ENCODE results near the gene LRP1-AS. TPM values are rescaled to one million over a fixed set of nuclear protein-coding genes. Genes with fewer than 3 reads are reported as not detected.

Gene LRP1-AS
- total RNA-seq, 2 experiments from 2014 or later = not detected

GRCh38 chr12:57154804-57155434 is 7.5 kb upstream of the LRP1-AS start:
- Mint-ChIP-seq H3K36me3 (ENCODE audit: low read depth) (no peaks in the 10 kb centered on the region), H3K4me3 (no peak overlapping the region), H3K4me1 (ENCODE audit: low read depth) (no peaks in the 10 kb centered on the region), H3K27me3 (no peaks in the 10 kb centered on the region), H3K27ac (no peak overlapping the region), H3K9me3 (no peaks in the 10 kb centered on the region)
- H3K27me3 ChIP-seq (ENCODE audit: control insufficient read depth in 1 of 2, insufficient read depth in 2 of 2, low read length in 2 of 2) = no peaks in the 10 kb centered on the region
- H3K4me3 ChIP-seq (ENCODE audit: low read length) = no peak overlapping the region
- no peaks in the 10 kb centered on the region for H3K9me3 ChIP-seq (ENCODE audit: control insufficient read depth in 1 of 2, insufficient read depth in 1 of 2, low read length in 2 of 2)
- no peak overlapping the region for H3K27ac ChIP-seq (ENCODE audit: low read depth in 1 of 2, low read length in 2 of 2)
- intact Hi-C loops (cut with DNase I, micrococcal nuclease) = no loop called here
- H3K36me3 ChIP-seq (ENCODE audit: insufficient read depth, low read length) = no peaks in the 10 kb centered on the region
- TF ChIP-seq CTCF (IDR thresholded peaks at IDR 0.05) = no peak
- H3K4me1 ChIP-seq (ENCODE audit: insufficient read depth, low read length) = peaks cover 10% of the 10 kb centered on the region
- POLR2A ChIA-PET = no interaction called here
- no peak for DNase-seq
- no peak for ATAC-seq (ENCODE audit: poor library complexity)
- CTCF ChIA-PET = no interaction called here

GRCh38 chr12:57154076-57154475 is 6.7 kb upstream of the LRP1-AS start:
- H3K36me3 Mint-ChIP-seq (ENCODE audit: low read depth) = no peaks in the 10 kb centered on the region
- H3K27ac Mint-ChIP-seq = no peak overlapping the region
- ATAC-seq (ENCODE audit: poor library complexity) = no peak
- ChIA-PET POLR2A (no interaction called here), CTCF (no interaction called here)
- no peaks in the 10 kb centered on the region for H3K4me1 Mint-ChIP-seq (ENCODE audit: low read depth)
- Histone ChIP-seq H3K4me3 (ENCODE audit: low read length) (no peak overlapping the region), H3K9me3 (ENCODE audit: control insufficient read depth in 1 of 2, insufficient read depth in 1 of 2, low read length in 2 of 2) (no peaks in the 10 kb centered on the region), H3K27ac (ENCODE audit: low read depth in 1 of 2, low read length in 2 of 2) (no peak overlapping the region), H3K4me1 (ENCODE audit: insufficient read depth, low read length) (peaks cover 10% of the 10 kb centered on the region), H3K27me3 (ENCODE audit: control insufficient read depth in 1 of 2, insufficient read depth in 2 of 2, low read length in 2 of 2) (no peaks in the 10 kb centered on the region), H3K36me3 (ENCODE audit: insufficient read depth, low read length) (no peaks in the 10 kb centered on the region)
- no peak for DNase-seq
- TF ChIP-seq CTCF (IDR thresholded peaks at IDR 0.05) = no peak
- no peaks in the 10 kb centered on the region for H3K27me3 Mint-ChIP-seq
- no peaks in the 10 kb centered on the region for H3K9me3 Mint-ChIP-seq
- no peak overlapping the region for H3K4me3 Mint-ChIP-seq
- intact Hi-C loops (cut with DNase I, micrococcal nuclease) = no loop called here

- no peak overlapping the region for H3K27ac ChIP-seq (ENCODE audit: low read depth in 1 of 2, low read length in 2 of 2)
- no peak overlapping the region for H3K4me3 ChIP-seq (ENCODE audit: low read length)
- Mint-ChIP-seq H3K9me3 (no peaks in the 10 kb centered on the region), H3K27ac (no peak overlapping the region), H3K4me1 (ENCODE audit: low read depth) (no peaks in the 10 kb centered on the region), H3K27me3 (no peaks in the 10 kb centered on the region), H3K36me3 (ENCODE audit: low read depth) (no peaks in the 10 kb centered on the region), H3K4me3 (no peak overlapping the region)
- ChIA-PET POLR2A (no interaction called here), CTCF (no interaction called here)
- intact Hi-C loops (cut with DNase I, micrococcal nuclease) = no loop called here
- H3K27me3 ChIP-seq (ENCODE audit: control insufficient read depth in 1 of 2, insufficient read depth in 2 of 2, low read length in 2 of 2) = no peaks in the 10 kb centered on the region
- H3K9me3 ChIP-seq (ENCODE audit: control insufficient read depth in 1 of 2, insufficient read depth in 1 of 2, low read length in 2 of 2) = no peaks in the 10 kb centered on the region
- peaks cover 10% of the 10 kb centered on the region for H3K4me1 ChIP-seq (ENCODE audit: insufficient read depth, low read length)
- DNase-seq (no peak), ATAC-seq (ENCODE audit: poor library complexity) (no peak)
- no peak for TF ChIP-seq CTCF (IDR thresholded peaks at IDR 0.05)
- no peaks in the 10 kb centered on the region for H3K36me3 ChIP-seq (ENCODE audit: insufficient read depth, low read length)
Observed at GRCh38 chr12:57153415-57153997, 6.1 kb upstream of the LRP1-AS start.
